Stimulated activated CD4-positive, alpha-beta T cell treated with anti-CD3 and anti-CD28 coated beads, Interleukin-12 subunit alpha, Interleukin-12 subunit beta, amount 100 ng/mL, for 4 hours (primary cell): ENCODE data around the gene GPHB5.
"Not testable (repeated sequence)": the region's sequence is repeated elsewhere in the genome, so short reads cannot be mapped to it uniquely, and the experiment has no call there.

Source experiments
- DNase-seq: peaks from one replicate; pipeline ENCODE4 v3.0.0-alpha.2; 2020

GPHB5 gene, protein sequence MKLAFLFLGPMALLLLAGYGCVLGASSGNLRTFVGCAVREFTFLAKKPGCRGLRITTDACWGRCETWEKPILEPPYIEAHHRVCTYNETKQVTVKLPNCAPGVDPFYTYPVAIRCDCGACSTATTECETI

DNA sequence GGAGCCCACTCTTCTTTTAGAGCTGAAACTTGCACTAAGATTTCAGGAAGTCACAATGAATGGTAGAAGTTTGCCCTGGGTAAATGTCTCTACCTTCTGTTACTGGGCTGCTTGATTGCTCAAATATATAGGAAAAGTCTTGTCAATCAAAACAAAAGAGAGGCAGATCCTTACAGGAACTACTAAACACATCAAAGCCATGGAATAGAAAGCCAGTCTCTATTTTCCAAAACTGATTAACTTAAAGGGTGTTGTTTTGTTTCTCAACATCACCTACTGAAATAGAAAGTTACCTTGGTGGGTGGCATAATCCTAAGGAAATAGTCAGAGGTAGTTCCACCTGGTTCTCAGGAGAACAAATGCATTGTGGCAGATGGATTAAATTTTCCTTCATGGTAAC lies at the start of gene GPHB5:
TSS of gene GPHB5 (minus strand) at position 101 of the 400 bp plus-strand sequence. CDS start 1,086 bp downstream, outside the sequence.
- DNase-seq = no peak

DNA sequence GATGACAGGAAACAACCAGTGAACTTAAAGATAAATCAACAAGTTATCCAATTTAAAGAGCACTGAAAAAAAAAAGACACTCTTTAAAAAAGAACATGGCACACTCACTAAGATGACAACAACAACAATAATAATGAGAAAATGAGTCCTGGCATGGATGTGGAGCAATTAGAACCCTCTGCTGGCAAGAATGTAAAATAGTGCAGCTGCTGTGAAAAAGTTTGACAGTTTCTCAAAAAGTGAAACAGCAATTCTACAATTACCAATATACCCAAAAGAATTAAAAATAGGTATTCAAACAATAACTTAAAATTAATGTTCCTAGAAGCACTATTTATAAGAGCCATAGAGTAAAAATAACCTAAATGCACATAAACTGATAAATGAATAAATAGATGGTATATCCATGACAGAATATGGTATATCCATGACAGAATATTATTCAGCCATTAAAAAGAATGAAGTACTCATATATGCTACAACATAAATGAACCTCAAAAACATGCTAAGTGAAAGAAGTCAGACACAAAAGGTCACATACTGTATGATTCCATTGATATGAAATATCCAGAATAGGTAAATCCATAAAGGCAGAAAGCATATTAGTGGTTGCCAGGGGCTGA lies 49.1 kb upstream of the GPHB5 start:
- no peak for DNase-seq

DNA sequence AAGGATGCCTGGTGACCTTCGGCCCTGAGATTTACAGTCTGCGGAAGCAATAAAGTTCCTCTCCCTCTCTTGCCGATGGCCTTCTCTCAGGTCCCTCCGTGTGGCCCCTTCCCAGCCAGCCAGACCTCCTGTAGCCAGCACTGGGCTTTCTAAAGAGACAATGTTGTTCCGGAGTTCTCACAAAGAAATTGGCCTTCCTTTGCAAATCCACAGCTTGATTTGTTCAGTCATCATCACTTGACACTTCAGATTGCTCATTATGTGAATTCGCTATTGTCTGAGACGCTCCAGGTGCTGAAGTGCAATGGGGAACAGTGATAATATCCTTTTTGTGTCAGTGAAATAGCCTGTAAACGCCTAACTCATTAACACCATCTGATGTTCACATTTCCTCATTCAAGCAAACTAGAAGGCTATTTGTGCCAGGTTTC lies 43.7 kb upstream of the GPHB5 start:
- DNase-seq = no peak

DNA sequence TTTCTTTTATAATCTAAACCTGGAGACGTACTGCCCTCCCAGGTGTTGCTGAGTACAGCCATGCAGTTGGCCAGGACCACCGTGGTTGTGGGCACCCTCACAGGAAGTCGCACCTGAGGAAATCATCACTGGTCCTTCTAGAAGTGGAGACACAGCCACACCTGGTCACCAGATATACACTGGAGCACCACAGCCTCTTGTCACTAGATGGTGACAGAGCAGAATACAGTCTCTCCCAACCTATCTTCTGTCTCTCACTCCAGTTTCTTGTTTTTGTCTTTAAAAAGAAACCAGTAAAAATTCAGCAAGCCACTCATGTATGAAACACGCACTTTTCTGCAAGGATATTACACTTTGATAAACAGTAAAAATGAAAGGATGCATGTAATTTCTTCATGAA lies 43.1 kb upstream of the GPHB5 start:
- DNase-seq = no peak

DNA sequence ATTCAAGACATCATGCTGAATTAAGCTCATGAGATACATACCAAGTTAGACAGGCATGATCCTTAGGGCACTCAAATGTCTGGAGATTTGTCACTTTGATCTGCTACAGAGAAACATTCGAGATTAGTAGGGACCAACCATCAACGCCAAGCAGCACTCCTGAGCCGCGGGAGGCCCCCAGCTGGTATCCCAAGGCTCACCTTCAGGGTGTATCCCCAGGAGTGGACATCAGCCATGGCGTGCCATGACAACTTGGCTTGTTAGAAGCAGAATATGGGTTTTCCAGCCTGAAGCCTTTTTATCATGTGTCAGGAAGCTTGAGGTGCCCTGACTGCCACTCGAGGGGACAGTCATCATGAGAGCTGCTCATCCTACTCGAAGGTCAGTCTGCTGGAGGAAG lies 39.1 kb upstream of the GPHB5 start:
- DNase-seq = no peak

DNA sequence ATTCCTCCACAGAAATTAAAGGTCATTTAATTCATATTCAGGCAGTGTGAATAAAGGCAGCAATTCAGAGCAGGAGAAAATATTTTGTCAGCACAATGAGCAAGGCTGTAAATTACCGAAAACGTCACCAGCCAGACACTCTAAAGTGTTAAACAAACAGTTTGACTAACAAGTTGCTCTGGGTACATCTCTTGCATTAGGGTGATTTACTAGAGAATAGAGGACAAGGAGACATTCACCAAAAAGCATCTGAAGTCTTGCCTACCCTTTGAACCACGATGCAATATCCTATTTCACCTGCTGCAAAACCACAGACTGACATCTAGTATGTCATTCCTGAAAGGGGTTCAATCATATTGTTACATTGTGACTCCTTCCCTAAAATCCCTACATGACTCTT lies 27.1 kb upstream of the GPHB5 start:
- DNase-seq = no peak

DNA sequence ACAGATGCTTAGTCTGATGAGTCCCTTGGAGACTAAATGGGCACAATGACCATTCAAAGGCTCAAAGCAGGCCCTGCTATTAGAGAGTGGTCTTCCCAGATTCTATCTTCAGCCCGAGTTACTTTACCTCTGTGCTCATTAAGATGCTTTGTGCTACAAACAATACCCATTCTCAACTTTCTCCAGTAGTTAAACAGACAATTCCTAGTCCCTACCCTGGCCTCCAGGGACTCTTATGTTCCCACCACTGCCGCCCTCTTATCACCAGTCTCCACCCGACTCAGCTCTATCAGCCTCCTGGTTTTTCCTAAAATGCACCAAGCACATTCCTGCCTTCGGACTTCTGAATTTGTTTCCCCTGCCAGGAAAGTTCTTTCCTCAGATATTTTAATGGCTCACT lies 25.6 kb upstream of the GPHB5 start:
- DNase-seq = no peak

DNA sequence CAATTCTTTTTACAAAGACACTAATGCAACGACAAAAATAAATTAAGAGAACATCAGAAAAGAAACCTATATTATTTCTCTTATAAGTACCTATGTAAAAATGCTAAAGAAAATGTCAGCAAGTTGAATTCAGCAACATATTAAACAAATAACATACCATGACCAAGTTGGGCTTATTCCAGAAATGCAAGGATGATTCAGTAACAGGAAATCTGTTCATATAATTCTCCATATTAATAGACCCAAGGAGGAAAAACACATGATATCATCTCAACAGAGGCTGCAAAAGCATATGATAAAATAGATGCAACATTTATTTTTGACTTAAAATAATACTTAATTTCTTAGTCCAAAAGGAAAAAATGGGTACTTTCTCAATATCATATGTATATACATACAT lies 25.1 kb upstream of the GPHB5 start:
- DNase-seq = no peak

DNA sequence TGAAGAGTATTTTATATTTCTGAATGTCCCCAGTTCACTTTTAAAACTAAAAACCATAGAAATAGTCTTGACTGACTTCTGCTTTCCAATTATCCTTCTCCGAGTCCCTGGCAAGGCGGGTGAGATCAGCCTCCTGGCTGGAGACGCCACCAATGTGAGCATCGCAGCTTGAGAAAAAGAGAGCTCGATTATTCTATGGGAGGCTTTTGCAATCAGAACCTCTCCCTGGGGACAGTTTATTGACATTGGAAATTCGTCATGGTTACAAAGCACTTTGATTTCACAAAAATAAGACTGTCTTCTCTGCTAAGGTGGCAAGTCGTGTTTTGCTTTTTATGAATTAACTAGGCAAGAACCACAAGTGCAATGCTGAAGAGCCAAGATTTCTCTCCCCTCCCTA lies 23.6 kb upstream of the GPHB5 start:
- no peak for DNase-seq

DNA sequence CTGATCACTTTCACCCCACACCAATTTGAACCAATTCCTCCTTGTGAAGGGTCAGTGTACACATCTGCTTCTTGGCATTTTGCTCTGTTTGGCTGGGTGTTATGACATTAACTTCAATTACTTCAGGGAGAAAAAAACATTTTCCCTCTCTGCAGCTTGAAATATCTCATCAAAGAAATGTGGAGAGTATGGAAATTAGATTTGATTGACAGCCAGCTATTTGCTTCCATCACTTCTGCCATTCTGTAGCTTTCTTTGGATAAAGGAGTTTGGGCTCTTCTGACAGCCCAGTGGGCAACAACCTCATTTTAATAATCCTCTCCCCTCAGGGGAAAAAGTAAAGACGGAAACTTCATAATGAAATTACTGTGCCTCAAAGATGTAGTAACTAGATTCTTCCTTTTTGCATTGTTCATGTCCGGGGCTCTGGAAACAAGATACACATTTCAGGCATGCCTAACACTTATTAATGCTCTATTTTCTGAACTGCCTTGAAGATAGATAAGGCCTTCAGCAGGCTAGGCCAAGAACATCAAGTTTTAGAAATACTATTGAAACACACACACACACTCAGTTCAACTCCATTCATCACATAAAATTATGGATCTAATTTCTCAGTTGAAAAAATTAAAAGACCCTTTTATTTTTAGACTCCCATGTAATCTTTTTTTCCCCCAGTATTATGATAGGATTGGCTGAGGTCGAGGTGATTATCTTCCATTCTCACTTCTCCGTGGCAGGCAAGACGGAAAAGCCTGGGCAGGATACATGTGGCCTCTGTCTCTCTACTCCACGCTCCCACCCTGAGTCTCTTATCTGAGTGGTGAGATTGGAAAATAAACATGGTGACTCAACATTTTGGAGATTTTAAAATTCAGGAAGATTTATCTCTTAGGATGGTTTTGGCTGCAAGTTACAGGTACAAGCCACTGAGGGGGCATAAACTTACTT lies 10.3 kb upstream of the GPHB5 start:
- no peak for DNase-seq

DNA sequence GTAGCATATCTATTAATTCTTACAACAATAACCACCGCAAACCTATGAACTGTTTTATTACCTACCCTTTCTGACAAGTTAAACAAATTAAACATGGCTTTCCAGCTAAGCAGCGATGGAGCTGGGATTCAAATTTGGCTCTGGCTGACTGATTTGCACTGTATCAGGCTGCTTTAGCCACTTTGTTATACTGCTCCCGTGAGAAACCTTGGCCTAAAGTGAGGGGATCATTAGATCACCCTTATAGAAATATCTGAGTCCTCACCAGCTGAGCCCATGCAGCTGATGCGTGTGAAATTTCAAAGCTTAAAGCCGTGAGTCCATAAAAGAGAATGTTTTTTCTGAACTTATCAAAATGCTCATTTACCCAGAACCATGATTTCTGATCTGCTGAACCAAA lies 8.1 kb upstream of the GPHB5 start:
- no peak for DNase-seq

DNA sequence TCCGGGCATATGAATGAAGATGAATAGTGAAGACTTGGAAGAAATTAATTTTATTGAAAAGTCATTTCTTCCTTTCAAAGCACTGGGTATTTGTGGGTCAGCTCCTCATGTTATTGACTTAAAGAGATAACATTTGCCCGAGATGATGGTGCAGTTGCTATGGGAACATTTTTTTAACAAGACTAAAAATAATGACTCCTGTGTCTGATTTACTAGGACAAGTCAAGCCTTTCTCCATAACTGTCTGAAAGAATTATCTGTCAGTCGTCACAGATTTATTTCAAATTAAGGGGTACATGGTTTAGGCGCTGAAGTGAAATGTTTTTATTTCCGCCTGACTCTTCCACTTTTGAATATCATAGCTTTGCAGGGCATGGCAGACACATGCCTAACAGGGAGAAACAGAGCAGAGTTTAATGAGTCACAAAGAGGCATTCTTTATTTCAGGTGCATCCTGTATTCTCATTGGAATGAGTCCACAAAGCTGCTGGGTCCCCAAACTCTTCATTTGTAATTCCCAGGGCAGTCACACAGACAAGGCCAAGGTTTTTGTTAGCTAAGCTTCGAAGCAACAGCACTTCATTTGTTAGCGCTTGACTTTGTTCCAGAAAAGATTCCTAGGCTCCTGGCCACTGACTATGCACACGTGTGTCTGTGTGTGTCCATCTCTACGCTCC lies 4.3 kb upstream of the GPHB5 start:
- DNase-seq = no peak

DNA sequence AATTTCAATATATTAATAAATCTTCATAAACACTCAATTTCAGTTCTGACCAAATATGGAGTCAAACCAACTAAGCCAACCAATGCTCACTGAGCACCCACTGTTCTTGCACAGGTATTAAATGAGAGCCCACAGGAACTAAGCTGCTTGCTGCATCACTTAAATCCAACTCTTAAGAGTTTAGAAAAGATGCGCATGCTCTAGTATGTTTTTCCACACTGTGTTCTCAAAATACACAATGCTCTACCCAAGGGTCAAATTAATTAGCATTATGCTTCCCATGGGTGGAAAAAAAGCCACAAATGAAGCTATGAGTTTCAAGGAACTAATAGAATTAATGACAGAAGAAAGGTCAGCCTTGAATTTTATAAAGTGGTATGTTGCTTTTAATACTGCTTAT lies 3.7 kb upstream of the GPHB5 start:
- no peak for DNase-seq

DNA sequence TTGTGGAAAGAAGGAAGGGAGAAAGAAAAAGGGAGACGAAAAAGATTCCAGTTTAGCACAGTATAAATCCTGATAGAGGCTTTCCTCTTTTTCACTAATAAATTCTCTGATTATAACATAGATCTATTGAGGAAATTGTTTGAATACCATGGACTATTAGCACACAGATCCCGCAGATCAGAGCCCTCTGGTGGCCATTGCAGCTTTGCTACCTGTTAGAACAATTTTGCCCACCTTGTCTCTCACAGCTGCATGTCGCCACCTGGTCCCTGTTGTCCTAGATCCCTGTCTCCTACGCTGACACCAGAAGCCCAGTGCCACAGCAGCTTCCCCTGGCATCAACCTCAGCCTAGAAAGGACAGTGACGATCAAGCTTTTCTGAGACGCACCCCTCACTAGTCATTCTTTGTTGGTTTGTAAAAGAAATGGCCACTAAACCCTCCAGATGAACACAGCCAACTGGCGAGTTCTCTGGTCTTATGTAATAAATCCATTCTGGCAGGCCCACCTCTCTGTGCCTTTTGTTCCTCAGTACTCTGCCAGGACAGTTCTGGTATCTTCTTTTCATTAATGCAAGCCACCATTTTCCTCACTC lies 9.9 kb downstream of the GPHB5 start:
- DNase-seq = no peak

DNA sequence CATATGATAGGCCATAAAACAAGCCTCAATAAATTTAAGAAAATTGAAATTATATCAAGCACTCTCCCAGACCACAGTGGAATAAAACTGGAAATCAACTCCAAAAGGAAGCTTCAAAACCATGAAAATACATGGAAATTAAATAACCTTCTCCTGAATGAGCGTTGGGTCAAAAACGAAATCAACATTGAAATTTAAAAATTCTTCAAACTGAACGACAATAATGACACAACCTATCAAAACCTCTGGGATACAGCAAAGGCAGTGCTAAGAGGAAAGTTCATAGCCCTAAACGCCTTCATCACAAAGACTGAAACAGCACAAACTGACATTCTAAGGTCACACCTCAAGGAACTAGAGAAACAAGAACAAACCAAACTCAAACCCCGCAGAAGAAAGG lies 14.3 kb downstream of the GPHB5 start:
- DNase-seq = not testable (repeated sequence)

DNA sequence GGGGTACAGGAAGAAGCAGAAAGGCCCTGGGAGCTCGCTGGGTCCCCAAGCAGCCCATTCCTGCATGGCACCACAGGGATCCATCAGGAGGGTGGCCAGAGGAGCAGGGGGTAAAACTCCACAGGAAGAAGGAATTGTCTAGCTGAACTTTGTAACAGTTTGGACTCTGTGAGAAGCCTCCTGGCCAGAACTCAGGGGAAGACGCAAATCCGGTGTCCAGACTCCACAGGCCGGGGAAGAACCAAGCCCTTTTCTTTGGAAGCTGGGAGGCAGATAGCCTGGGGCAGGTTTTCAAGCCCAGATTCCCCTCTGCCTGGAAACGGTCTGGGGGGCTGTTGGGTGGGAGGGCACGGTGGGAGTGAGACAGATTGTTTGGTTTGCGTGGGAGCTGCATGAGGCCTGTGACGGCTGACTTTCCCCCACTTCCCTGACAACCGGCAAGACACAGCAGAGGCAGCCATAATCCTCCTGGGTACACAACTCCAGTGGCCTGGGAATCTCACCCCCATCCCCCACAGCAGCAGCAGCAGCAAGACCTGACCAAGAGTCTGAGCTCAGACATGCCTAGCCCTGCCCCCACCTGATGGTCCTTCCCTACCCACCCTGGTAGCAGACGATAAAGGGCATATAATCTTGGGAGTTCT lies 16.7 kb downstream of the GPHB5 start:
- DNase-seq = no peak

DNA sequence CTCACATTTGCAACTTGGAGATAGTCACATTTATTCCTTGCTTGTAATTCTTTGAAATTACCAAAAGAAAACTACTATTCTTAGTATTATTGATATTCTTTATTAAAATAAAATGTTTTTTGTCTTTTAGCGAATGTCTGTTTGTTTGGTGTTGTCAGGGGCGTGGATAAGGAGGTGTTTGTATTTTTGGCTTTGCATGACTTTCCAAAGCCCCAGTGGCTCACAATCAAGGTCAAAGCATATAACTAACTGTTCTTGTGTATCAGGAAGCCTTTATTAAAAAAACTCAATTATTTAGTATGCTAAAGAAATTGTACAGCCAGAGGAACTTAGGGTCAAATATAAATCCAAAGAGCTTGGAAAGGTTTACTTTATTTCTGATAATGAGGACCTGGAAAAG lies 17.9 kb downstream of the GPHB5 start:
- DNase-seq = no peak

DNA sequence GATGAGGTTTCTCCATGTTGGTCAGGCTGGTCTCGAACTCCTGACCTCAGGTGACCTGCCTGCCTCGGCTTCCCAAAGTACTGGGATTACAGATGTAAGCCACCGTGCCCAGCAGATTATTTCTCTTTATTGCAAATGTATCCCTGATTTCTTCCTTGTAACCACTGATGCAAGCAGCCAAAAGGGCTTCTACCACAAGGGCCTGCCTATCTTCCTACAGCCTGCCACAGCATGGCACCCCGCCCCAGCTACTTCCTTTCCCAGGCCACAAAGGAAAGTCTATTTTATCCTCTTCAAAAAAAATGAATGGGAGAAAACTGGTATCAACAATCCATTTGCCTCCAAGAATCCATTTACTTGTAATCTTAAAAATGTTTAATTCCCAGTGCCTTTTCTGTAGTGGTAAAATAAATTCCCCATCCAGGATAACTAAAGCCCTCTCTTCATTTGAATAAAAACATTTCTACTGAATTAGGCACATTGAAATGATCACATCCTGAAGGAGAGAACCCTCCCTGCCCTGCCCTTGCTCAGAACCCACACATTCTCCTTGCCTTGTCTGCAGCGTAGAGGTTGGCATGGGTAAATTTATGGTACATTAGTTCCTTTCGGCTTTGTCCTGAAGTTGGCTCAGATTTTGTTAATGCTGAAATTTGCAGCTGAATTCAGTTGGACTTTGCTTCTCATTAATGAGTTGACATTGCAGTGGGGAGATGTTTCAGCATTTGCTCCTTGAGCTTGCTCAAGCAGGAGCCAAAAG lies 19.2 kb downstream of the GPHB5 start:
- no peak for DNase-seq

DNA sequence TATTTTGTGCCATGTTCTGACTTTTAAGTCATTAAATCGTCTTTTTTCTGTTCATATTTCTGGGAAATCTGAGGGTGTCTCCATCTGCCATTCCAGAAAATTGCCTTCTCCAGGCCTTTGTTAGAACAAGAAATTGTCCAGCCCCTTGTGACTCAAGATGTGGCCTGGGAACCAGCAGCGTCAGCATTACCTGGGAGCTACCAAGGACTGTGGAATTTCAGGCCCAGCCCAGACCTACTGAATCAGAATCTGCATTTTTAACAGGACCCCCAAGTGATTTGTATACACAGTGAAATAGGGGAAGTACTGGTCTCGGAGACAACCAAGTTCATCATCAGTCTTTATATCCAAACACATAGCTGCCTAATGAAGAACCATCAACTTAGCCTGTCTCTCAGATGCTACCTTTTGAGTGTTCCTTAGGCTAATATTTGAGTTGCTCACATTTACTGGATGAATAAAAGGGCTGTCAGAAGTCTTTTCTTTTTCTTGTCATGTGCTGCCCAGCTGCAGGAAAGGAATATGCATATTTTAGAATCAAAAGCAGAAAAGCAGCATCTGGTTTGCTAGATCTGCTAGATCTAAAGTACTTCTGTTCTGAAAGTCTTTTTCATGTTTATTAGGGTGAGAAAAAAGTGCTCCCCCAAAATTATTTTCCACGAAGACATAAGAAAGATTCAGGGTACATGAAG lies 21.2 kb downstream of the GPHB5 start:
- DNase-seq = no peak

DNA sequence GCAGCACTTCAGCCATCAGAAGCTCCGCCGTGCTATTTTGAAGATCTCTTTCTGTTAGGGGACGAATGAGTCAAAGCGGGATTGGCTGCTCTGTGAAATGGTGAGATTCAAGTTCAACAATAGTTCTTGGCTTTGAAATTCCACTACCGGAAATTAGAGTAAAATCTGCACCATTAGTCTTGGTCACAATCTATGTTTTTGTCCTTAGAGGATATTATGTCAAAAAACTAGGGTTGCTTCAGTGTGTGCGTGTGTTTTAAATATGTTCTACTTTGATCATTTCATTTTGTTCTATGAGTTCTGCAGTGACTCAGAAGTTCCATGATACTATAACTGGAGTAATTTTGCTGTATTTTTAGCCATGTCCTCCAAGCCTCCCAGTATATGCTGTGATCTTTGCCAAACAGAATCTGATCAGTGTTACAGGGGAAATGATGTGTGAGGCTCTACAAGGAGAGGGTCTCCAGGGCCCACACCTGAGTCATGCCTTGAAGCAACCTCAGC lies 22.6 kb downstream of the GPHB5 start:
- DNase-seq = no peak

DNA sequence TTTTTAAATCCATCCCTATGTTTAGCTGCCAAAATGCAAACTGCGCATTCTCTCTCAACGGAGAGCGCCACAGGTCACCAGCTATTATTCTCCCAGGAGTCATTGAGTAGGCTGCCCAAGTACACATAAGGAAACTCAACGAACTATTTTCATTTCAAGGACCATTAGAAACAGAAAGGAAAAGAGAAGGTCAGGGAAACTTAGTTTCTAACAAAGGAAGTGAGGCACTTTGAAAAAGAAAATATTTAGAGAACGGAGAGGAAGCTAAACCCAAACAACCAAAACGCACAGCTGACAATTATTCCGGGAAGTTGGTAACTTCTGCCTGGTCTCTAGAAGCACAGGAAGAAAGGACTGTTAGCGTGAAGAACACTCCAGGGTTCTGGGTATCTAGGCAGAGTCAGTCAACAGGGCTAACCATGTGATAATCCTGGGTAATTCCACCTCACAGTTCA lies 23.5 kb downstream of the GPHB5 start:
- DNase-seq = no peak
